ENCODE measurements around the gene TMEM132E. TPM values are rescaled to one million over a fixed set of nuclear protein-coding genes. Genes with fewer than 3 reads are reported as not detected.

Gene TMEM132E
- total RNA-seq, 1 experiment from 2014 or later: 1.7 TPM

GRCh38 chr17:34624767-34625383, 45.5 kb downstream of the TMEM132E start:
- peak; percentile 81 for DNase-seq
- Histone ChIP-seq H3K27me3 (ENCODE audit: control insufficient read depth, insufficient read depth, low read length) (peaks cover 5% of the 10 kb centered on the region; the same call in 1 of the 2 replicates), H3K4me3 (ENCODE audit: insufficient read depth, low read depth, low read length) (no peak overlapping the region), H3K36me3 (replicated peaks; ENCODE audit: control insufficient read depth, insufficient read depth, low read length) (no peaks in the 10 kb centered on the region)

- DNase-seq: peak; percentile 72
Observed at GRCh38 chr17:34626121-34626681, 46.8 kb downstream of the TMEM132E start.

GRCh38 chr17:34628879-34629278, 49.5 kb downstream of the TMEM132E start:
- H3K36me3 ChIP-seq (replicated peaks; ENCODE audit: control insufficient read depth, insufficient read depth, low read length): no peaks in the 10 kb centered on the region
- peaks cover 7% of the 10 kb centered on the region for H3K27me3 ChIP-seq (ENCODE audit: control insufficient read depth, insufficient read depth, low read length)
- H3K4me3 ChIP-seq (ENCODE audit: insufficient read depth, low read depth, low read length): no peak overlapping the region
- no peak for DNase-seq

More at GRCh38 chr17:34626121-34626681, 46.8 kb downstream of the TMEM132E start:
- Histone ChIP-seq H3K27me3 (ENCODE audit: control insufficient read depth, insufficient read depth, low read length) (peaks cover 5% of the 10 kb centered on the region; the same call in 1 of the 2 replicates), H3K4me3 (ENCODE audit: insufficient read depth, low read depth, low read length) (no peak overlapping the region), H3K36me3 (replicated peaks; ENCODE audit: control insufficient read depth, insufficient read depth, low read length) (no peaks in the 10 kb centered on the region)

- Histone ChIP-seq H3K36me3 (replicated peaks; ENCODE audit: control insufficient read depth, insufficient read depth, low read length) (no peaks in the 10 kb centered on the region), H3K4me3 (ENCODE audit: insufficient read depth, low read depth, low read length) (no peak overlapping the region), H3K27me3 (ENCODE audit: control insufficient read depth, insufficient read depth, low read length) (peaks cover 4% of the 10 kb centered on the region; the same call in 1 of the 2 replicates)
- DNase-seq: peak; percentile 85
Observed at GRCh38 chr17:34633351-34633750, 54.0 kb downstream of the TMEM132E start.

GRCh38 chr17:34633760-34634159, 54.4 kb downstream of the TMEM132E start:
- DNase-seq: no peak
- H3K4me3 ChIP-seq (ENCODE audit: insufficient read depth, low read depth, low read length): no peak overlapping the region
- H3K36me3 ChIP-seq (replicated peaks; ENCODE audit: control insufficient read depth, insufficient read depth, low read length): no peaks in the 10 kb centered on the region
- peaks cover 4% of the 10 kb centered on the region; the same call in 1 of the 2 replicates for H3K27me3 ChIP-seq (ENCODE audit: control insufficient read depth, insufficient read depth, low read length)

GRCh38 chr17:34634551-34635160, 55.3 kb downstream of the TMEM132E start:
- DNase-seq: no peak
- Histone ChIP-seq H3K27me3 (ENCODE audit: control insufficient read depth, insufficient read depth, low read length) (peaks cover 4% of the 10 kb centered on the region; the same call in 1 of the 2 replicates), H3K36me3 (replicated peaks; ENCODE audit: control insufficient read depth, insufficient read depth, low read length) (no peaks in the 10 kb centered on the region), H3K4me3 (ENCODE audit: insufficient read depth, low read depth, low read length) (no peak overlapping the region)

GRCh38 chr17:34635876-34636275, 56.5 kb downstream of the TMEM132E start:
- Histone ChIP-seq H3K4me3 (ENCODE audit: insufficient read depth, low read depth, low read length) (no peak overlapping the region), H3K36me3 (replicated peaks; ENCODE audit: control insufficient read depth, insufficient read depth, low read length) (no peaks in the 10 kb centered on the region), H3K27me3 (ENCODE audit: control insufficient read depth, insufficient read depth, low read length) (peaks cover 4% of the 10 kb centered on the region)
- DNase-seq: no peak

GRCh38 chr17:34637041-34637547, 57.7 kb downstream of the TMEM132E start:
- Histone ChIP-seq H3K4me3 (ENCODE audit: insufficient read depth, low read depth, low read length) (no peak overlapping the region), H3K27me3 (ENCODE audit: control insufficient read depth, insufficient read depth, low read length) (peaks cover 9% of the 10 kb centered on the region), H3K36me3 (replicated peaks; ENCODE audit: control insufficient read depth, insufficient read depth, low read length) (no peaks in the 10 kb centered on the region)
- DNase-seq: no peak

- peaks cover 9% of the 10 kb centered on the region for H3K27me3 ChIP-seq (ENCODE audit: control insufficient read depth, insufficient read depth, low read length)
Observed at GRCh38 chr17:34637548-34638525, 58.5 kb downstream of the TMEM132E start.

GRCh38 chr17:34638526-34639260, 59.3 kb downstream of the TMEM132E start:
- Histone ChIP-seq H3K36me3 (replicated peaks; ENCODE audit: control insufficient read depth, insufficient read depth, low read length) (no peaks in the 10 kb centered on the region), H3K27me3 (ENCODE audit: control insufficient read depth, insufficient read depth, low read length) (peaks cover 7% of the 10 kb centered on the region), H3K4me3 (ENCODE audit: insufficient read depth, low read depth, low read length) (no peak overlapping the region)
- no peak for DNase-seq

More at GRCh38 chr17:34637548-34638525, 58.5 kb downstream of the TMEM132E start:
- Histone ChIP-seq H3K4me3 (ENCODE audit: insufficient read depth, low read depth, low read length) (no peak overlapping the region), H3K36me3 (replicated peaks; ENCODE audit: control insufficient read depth, insufficient read depth, low read length) (no peaks in the 10 kb centered on the region)
- peak; percentile 96 for DNase-seq

- Histone ChIP-seq H3K36me3 (replicated peaks; ENCODE audit: control insufficient read depth, insufficient read depth, low read length) (no peaks in the 10 kb centered on the region), H3K27me3 (ENCODE audit: control insufficient read depth, insufficient read depth, low read length) (peaks cover 9% of the 10 kb centered on the region), H3K4me3 (ENCODE audit: insufficient read depth, low read depth, low read length) (no peak overlapping the region)
- no peak for DNase-seq
Observed at GRCh38 chr17:34639706-34640425, 60.5 kb downstream of the TMEM132E start.

GRCh38 chr17:34641368-34641767, 62.0 kb downstream of the TMEM132E start:
- no peak overlapping the region for H3K4me3 ChIP-seq (ENCODE audit: insufficient read depth, low read depth, low read length)
- H3K36me3 ChIP-seq (replicated peaks; ENCODE audit: control insufficient read depth, insufficient read depth, low read length): no peaks in the 10 kb centered on the region
- no peak for DNase-seq
- H3K27me3 ChIP-seq (ENCODE audit: control insufficient read depth, insufficient read depth, low read length): peaks cover 9% of the 10 kb centered on the region

- peaks cover 6% of the 10 kb centered on the region for H3K27me3 ChIP-seq (ENCODE audit: control insufficient read depth, insufficient read depth, low read length)
- H3K36me3 ChIP-seq (replicated peaks; ENCODE audit: control insufficient read depth, insufficient read depth, low read length): no peaks in the 10 kb centered on the region
- DNase-seq: no peak
- H3K4me3 ChIP-seq (ENCODE audit: insufficient read depth, low read depth, low read length): no peak overlapping the region
Observed at GRCh38 chr17:34644941-34645550, 65.7 kb downstream of the TMEM132E start.
